GM12878 (cell line): ENCODE measurements around the gene KIF9. TPM values are rescaled to one million over a fixed set of nuclear protein-coding genes. Genes with fewer than 3 reads are reported as not detected.
"Not testable (repeated sequence)": the region's sequence is repeated elsewhere in the genome, so short reads cannot be mapped to it uniquely, and the experiment has no call there.

ENCODE experiments used
- ATAC-seq: fragments of 200-7000 bp; cut with Tn5 transposase; 3 replicates; pipeline ENCODE4 v1.9.1; 2020; ENCODE audit warnings: mild to moderate bottlenecking, moderate library complexity
- BruUV-seq: library from RNA; stranded (reverse); fragments of 400-500 nt; replicated peaks from 2 replicates; lab custom pipeline; 2021; lab: Mats Ljungman, UMichigan
- CTCF ChIA-PET: fragments of 300-600 bp; sonication (Branson Sonifier 250); formaldehyde crosslinking; extraction: SDS; loops from one replicate; lab custom pipeline; 2021; ENCODE audit warnings: inconsistent platforms; lab: Yijun Ruan, JAX
- POLR2A ChIA-PET: fragments of 350-600 bp; formaldehyde crosslinking; extraction: SDS; loops from one replicate; lab custom pipeline; 2021; ENCODE audit warnings: inconsistent platforms; lab: Charles Lee
- RAD21 ChIA-PET: fragments of 300-600 bp; sonication (Branson Sonifier 250); formaldehyde crosslinking; loops from one replicate; lab custom pipeline; 2023; ENCODE audit warnings: antibody characterized with exemption; ENCODE audit not compliant: unreplicated experiment; lab: Charles Lee
- SMC1A ChIA-PET: fragments of 300-600 bp; sonication (Branson Sonifier 250); formaldehyde crosslinking; loops from one replicate; lab custom pipeline; 2023; ENCODE audit not compliant: unreplicated experiment, uncharacterized antibody; lab: Charles Lee
- DNase-seq: peaks from one replicate; pipeline ENCODE4 v3.0.0-alpha.2; 2011; ENCODE audit warnings: low read depth, low spot score
- FAIRE-seq: peaks from 3 replicates; lab custom pipeline; 2011; peaks lifted over from hg19 to GRCh38; lab: Jason Lieb, UNC
- H2AFZ ChIP-seq: 2 replicates; pipeline ENCODE4 v1.6.0; 2011; ENCODE audit warnings: low read depth, low read length, control low read depth; ENCODE audit not compliant: control insufficient read depth
- H3K27ac ChIP-seq: 2 replicates; pipeline ENCODE4 v1.5.1; 2011; ENCODE audit warnings: control low read depth; ENCODE audit not compliant: control insufficient read depth, insufficient read depth
- H3K27me3 ChIP-seq, 2 experiments: replicated peaks in 1 of 2; 2 replicates each; pipeline versions ENCODE4 v1.6.0 to v1.6.1; 2011; ENCODE audit warnings: low read length in 1 of 2; ENCODE audit not compliant: control insufficient read depth in 2 of 2, insufficient read depth in 2 of 2
- H3K36me3 ChIP-seq, 2 experiments: 2 replicates each; pipeline ENCODE4 v1.5.1; 2011; ENCODE audit warnings: low read length in 1 of 2; ENCODE audit not compliant: control insufficient read depth in 2 of 2, insufficient read depth in 2 of 2
- H3K4me1 ChIP-seq: 2 replicates; pipeline ENCODE4 v1.6.1; 2011; ENCODE audit warnings: mild to moderate bottlenecking, low read length, moderate library complexity, mixed read lengths; ENCODE audit not compliant: control insufficient read depth, insufficient read depth
- H3K4me2 ChIP-seq: 2 replicates; pipeline ENCODE4 v1.6.0; 2011; ENCODE audit warnings: control low read depth; ENCODE audit not compliant: control insufficient read depth, insufficient read depth
- H3K4me3 ChIP-seq: fragments of 200-600 bp; sonication (generic); 2 replicates; pipeline ENCODE4 v1.5.1; 2016
- H3K79me2 ChIP-seq: 2 replicates; pipeline ENCODE4 v1.6.0; 2011; ENCODE audit warnings: low read length; ENCODE audit not compliant: control insufficient read depth, insufficient read depth
- H3K9ac ChIP-seq: 2 replicates; pipeline ENCODE4 v1.8.0; 2011; ENCODE audit warnings: low read length, control low read depth, mixed read lengths; ENCODE audit not compliant: control insufficient read depth, insufficient read depth
- H3K9me3 ChIP-seq: replicated peaks from 3 replicates; pipeline ENCODE4 v1.5.1; 2011; ENCODE audit warnings: mild to moderate bottlenecking, low read length; ENCODE audit not compliant: control insufficient read depth, insufficient read depth
- H4K20me1 ChIP-seq: 2 replicates; pipeline ENCODE4 v1.6.0; 2011; ENCODE audit not compliant: control insufficient read depth, insufficient read depth
- GABPA ChIP-seq: IDR thresholded peaks from 2 replicates; pipeline ENCODE4 v1.6.1; 2014; ENCODE audit warnings: antibody characterized with exemption, low read depth, mild to moderate bottlenecking, inconsistent platforms
- GATAD2B ChIP-seq: fragments of 450-650 bp; conservative IDR thresholded peaks from 2 replicates; pipeline ENCODE4 v1.6.1; 2017; ENCODE audit warnings: low read depth, mild to moderate bottlenecking, moderate library complexity
- MEF2A ChIP-seq: IDR thresholded peaks from 2 replicates; pipeline ENCODE4 v1.6.1; 2011; ENCODE audit warnings: low read depth, mild to moderate bottlenecking, low read length, moderate library complexity; ENCODE audit not compliant: insufficient read depth
- NR2F1 ChIP-seq: fragments of 450-650 bp; conservative IDR thresholded peaks from 2 replicates; pipeline ENCODE4 v1.6.1; 2017; ENCODE audit warnings: mild to moderate bottlenecking
- SMAD1 ChIP-seq: fragments of 450-650 bp; IDR thresholded peaks from 2 replicates; pipeline ENCODE4 v1.6.1; 2018; ENCODE audit warnings: mild to moderate bottlenecking, low read depth; ENCODE audit not compliant: partially characterized antibody
- SMARCA5 ChIP-seq: fragments of 450-650 bp; IDR thresholded peaks from 2 replicates; pipeline ENCODE4 v1.6.1; 2017; ENCODE audit warnings: mild to moderate bottlenecking
- ZNF687 ChIP-seq: fragments of 450-650 bp; IDR thresholded peaks from 2 replicates; pipeline ENCODE4 v1.6.1; 2017; ENCODE audit warnings: mild to moderate bottlenecking, moderate library complexity
- WGBS: methylation state at CpG from one replicate; pipeline ENCODE4 v1.1.6; 2016; ENCODE audit warnings: low lambda C conversion rate; ENCODE audit not compliant: insufficient replicate concordance, insufficient coverage; ENCODE audit errors: missing lambda C conversion rate; 5-methylcytosine and 5-hydroxymethylcytosine counted together
- in situ Hi-C: fragments of 300-500 bp; cut with MboI; formaldehyde crosslinking; loops from 9 replicates; pipeline ENCODE4 v1.14.3; 2018; ENCODE audit warnings: mixed read lengths
- intact Hi-C: fragments of 100-400 bp; cut with micrococcal nuclease; formaldehyde crosslinking; loops from one replicate; pipeline ENCODE4 v1.14.2; 2022; ENCODE audit not compliant: unreplicated experiment
- polyA plus RNA-seq, 11 experiments: library from polyadenylated mRNA; depleted of rRNA in 4 of 11; unstranded in 6 of 11; stranded (reverse) in 5 of 11; fragments of >200 nt; fragmentation: Nextera tagmentation in 4 of 11; fragmentation: Illumina TruSeq in 1 of 11; extraction: Ambion mirVana in 4 of 11; extraction: Trizol in 1 of 11; gene quantifications; 1 replicate in 1 of 11; 2 replicates in 10 of 11; pipeline versions ENCODE4 v1.2.1 to v1.2.3, GENCODE V29; 2011 to 2016; ENCODE audit warnings: inconsistent platforms in 2 of 11, missing spikeins in 2 of 11, low read depth in 1 of 11
- total RNA-seq, 4 experiments: library from RNA; depleted of rRNA in 3 of 4; stranded (reverse); fragments of >200 nt in 3 of 4; fragmentation: Illumina TruSeq in 1 of 4; extraction: Trizol in 1 of 4; gene quantifications; 2 replicates each; pipeline versions ENCODE4 v1.2.1 to v1.2.3, GENCODE V29; 2013 to 2021
- TF ChIP-seq, protein P1 (sequence below): fragments of 450-650 bp; IDR thresholded peaks from 2 replicates; pipeline ENCODE4 v1.6.1; 2016; ENCODE audit warnings: mild to moderate bottlenecking, moderate library complexity, borderline replicate concordance
- TF ChIP-seq, protein P2 (sequence below): fragments of 450-650 bp; IDR thresholded peaks from 2 replicates; pipeline ENCODE4 v1.6.1; 2017; ENCODE audit warnings: low read depth, mild to moderate bottlenecking, moderate library complexity
- TF ChIP-seq, protein P3 (sequence below): IDR thresholded peaks from 2 replicates; pipeline ENCODE4 v1.6.1; 2012; ENCODE audit warnings: low read depth, low read length, improper control_type of control experiment

The KIF9 gene
- total and polyA plus RNA-seq, 10 of the 15 experiments (the other 5 are each of a cell fraction or from before 2014, with no cell fraction given) = 3.0 to 10.2 (median 5.9) TPM

GRCh38 chr3:47291754-47292420 is 9.3 kb upstream of the KIF9 start:
- ChIA-PET SMC1A (interaction anchor here (0.5 to 6.8 kb wide), 20 partner anchors 9 to 151 kb away, joined by 3 to 68 read pairs (median 4); partner anchors contain the start of genes KIF9, KLHL18 and SETD2), RAD21 (interaction anchor here (0.7 to 3.2 kb wide), 17 partner anchors 9 to 150 kb away, joined by 3 to 14 read pairs (median 5); partner anchors contain the start of genes KIF9, KLHL18 and SETD2), CTCF (interaction anchor here (0.6 to 5.5 kb wide), 13 partner anchors 10 to 382 kb away, joined by 3 to 35 read pairs (median 7); partner anchors contain the start of genes KIF9, KLHL18 and SETD2), POLR2A (interaction anchor here (0.6 to 3.8 kb wide), 18 partner anchors 8 to 478 kb away, joined by 3 to 38 read pairs (median 3); partner anchors contain the start of genes KIF9, KLHL18 and PTPN23)
- Histone ChIP-seq H3K4me3 (peak overlapping the region; percentile 37), H3K4me1 (peaks cover 46% of the 10 kb centered on the region), H3K4me2 (peak overlapping the region; percentile 75), H3K36me3 (peaks cover 0 to 15% of the 10 kb centered on the region in 2 experiments), H3K79me2 (peaks cover 80% of the 10 kb centered on the region), H3K27ac (peak overlapping the region; percentile 61)
- H2AFZ ChIP-seq, H3K9me3 ChIP-seq, in situ Hi-C loops, intact Hi-C loops, BruUV-seq, H4K20me1 ChIP-seq, H3K27me3 ChIP-seq, FAIRE-seq, H3K9ac ChIP-seq: not testable (repeated sequence)
- peak; percentile 80 for ATAC-seq
- WGBS = 5% methylated on average over 8 of the region's 9 CpGs
- DNase-seq = peak; percentile 65
- peak; percentile 47; the same call in 1 of the 2 replicates for TF ChIP-seq GATAD2B
- peak; percentile 86 for TF ChIP-seq NR2F1
- peak; percentile 11 for TF ChIP-seq SMAD1
- TF ChIP-seq, protein P1, sequence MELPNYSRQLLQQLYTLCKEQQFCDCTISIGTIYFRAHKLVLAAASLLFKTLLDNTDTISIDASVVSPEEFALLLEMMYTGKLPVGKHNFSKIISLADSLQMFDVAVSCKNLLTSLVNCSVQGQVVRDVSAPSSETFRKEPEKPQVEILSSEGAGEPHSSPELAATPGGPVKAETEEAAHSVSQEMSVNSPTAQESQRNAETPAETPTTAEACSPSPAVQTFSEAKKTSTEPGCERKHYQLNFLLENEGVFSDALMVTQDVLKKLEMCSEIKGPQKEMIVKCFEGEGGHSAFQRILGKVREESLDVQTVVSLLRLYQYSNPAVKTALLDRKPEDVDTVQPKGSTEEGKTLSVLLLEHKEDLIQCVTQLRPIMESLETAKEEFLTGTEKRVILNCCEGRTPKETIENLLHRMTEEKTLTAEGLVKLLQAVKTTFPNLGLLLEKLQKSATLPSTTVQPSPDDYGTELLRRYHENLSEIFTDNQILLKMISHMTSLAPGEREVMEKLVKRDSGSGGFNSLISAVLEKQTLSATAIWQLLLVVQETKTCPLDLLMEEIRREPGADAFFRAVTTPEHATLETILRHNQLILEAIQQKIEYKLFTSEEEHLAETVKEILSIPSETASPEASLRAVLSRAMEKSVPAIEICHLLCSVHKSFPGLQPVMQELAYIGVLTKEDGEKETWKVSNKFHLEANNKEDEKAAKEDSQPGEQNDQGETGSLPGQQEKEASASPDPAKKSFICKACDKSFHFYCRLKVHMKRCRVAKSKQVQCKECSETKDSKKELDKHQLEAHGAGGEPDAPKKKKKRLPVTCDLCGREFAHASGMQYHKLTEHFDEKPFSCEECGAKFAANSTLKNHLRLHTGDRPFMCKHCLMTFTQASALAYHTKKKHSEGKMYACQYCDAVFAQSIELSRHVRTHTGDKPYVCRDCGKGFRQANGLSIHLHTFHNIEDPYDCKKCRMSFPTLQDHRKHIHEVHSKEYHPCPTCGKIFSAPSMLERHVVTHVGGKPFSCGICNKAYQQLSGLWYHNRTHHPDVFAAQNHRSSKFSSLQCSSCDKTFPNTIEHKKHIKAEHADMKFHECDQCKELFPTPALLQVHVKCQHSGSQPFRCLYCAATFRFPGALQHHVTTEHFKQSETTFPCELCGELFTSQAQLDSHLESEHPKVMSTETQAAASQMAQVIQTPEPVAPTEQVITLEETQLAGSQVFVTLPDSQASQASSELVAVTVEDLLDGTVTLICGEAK = peak; percentile 62; the same call in 1 of the 2 replicates
- TF ChIP-seq, protein P2, sequence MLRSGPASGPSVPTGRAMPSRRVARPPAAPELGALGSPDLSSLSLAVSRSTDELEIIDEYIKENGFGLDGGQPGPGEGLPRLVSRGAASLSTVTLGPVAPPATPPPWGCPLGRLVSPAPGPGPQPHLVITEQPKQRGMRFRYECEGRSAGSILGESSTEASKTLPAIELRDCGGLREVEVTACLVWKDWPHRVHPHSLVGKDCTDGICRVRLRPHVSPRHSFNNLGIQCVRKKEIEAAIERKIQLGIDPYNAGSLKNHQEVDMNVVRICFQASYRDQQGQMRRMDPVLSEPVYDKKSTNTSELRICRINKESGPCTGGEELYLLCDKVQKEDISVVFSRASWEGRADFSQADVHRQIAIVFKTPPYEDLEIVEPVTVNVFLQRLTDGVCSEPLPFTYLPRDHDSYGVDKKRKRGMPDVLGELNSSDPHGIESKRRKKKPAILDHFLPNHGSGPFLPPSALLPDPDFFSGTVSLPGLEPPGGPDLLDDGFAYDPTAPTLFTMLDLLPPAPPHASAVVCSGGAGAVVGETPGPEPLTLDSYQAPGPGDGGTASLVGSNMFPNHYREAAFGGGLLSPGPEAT = peak; percentile 59; the same call in 1 of the 2 replicates
- TF ChIP-seq GABPA = peak; percentile 55; the same call in 1 of the 2 replicates
- 0 out of 2 replicates have a peak, but pooled peaks have one; percentile 34 for TF ChIP-seq SMARCA5
- TF ChIP-seq, protein P3, sequence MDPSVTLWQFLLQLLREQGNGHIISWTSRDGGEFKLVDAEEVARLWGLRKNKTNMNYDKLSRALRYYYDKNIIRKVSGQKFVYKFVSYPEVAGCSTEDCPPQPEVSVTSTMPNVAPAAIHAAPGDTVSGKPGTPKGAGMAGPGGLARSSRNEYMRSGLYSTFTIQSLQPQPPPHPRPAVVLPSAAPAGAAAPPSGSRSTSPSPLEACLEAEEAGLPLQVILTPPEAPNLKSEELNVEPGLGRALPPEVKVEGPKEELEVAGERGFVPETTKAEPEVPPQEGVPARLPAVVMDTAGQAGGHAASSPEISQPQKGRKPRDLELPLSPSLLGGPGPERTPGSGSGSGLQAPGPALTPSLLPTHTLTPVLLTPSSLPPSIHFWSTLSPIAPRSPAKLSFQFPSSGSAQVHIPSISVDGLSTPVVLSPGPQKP = peak; percentile 67; the same call in 1 of the 2 replicates
- TF ChIP-seq MEF2A = peak; percentile 51; the same call in 1 of the 2 replicates
- TF ChIP-seq ZNF687 = peak; percentile 95
